ENCODE measurements around the gene KCNE1. TPM values are rescaled to one million over a fixed set of nuclear protein-coding genes. Genes with fewer than 3 reads are reported as not detected.
A peak's percentile ranks its signal among the peaks of the same experiment; 100 is the strongest.

The KCNE1 gene
- total and polyA plus RNA-seq, 4 donors = 0.23 to 6.0 (median 0.81) TPM

DNA sequence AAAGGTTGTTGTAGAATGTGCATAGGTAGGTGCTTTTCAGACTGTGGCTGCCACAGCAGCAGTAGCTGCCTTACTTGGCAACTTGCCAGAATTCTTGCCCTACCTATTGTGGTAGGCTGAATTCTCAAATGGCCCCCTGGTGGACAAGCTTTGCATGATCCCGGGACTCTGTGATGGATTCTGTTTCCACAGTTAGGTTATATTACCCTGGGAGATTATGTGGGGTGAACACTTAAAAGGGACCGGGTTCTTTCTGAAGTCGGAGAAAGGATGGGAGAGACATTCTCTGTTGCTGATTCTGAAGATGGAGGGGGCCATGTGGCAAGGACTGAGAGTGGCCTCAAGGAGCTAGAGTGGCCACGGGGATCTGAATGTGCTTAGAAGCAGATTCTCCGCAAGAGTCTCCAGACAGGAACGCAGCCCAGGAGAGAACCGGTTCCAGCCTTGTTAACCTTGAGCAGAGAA is 32.1 kb upstream of the KCNE1 start:
- 74% methylated on average over 7 of the region's 7 CpGs for whole genome bisulfite sequencing
- Histone ChIP-seq H3K9ac (ENCODE audit: low read depth in 1 of 2, low read length in 2 of 2) (no peak overlapping the region), H3K4me3 (ENCODE audit: low read depth in 1 of 3, low read length in 3 of 3) (no peak overlapping the region), H3K36me3 (ENCODE audit: control insufficient read depth in 4 of 4, insufficient read depth in 3 of 4, low read depth in 1 of 4, low read length in 3 of 4) (no peaks in the 10 kb centered on the region), H3K4me1 (ENCODE audit: control insufficient read depth in 4 of 4, insufficient read depth in 4 of 4, low read length in 3 of 4) (peaks cover 4 to 20% (median 17%) of the 10 kb centered on the region in 4 donors), H3K27me3 (ENCODE audit: control insufficient read depth in 4 of 4, insufficient read depth in 4 of 4, low read length in 3 of 4) (no peaks in the 10 kb centered on the region), H3K9me3 (ENCODE audit: control insufficient read depth in 4 of 4, low read length in 3 of 4) (no peaks in the 10 kb centered on the region), H3K27ac (ENCODE audit: low read depth in 1 of 2, low read length in 2 of 2) (peak overlapping the region; percentile 61 to 63)
- DNase-seq (ENCODE audit: low spot score) = peak; percentile 48
- TF ChIP-seq, protein P1, sequence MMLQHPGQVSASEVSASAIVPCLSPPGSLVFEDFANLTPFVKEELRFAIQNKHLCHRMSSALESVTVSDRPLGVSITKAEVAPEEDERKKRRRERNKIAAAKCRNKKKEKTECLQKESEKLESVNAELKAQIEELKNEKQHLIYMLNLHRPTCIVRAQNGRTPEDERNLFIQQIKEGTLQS (IDR thresholded peaks at IDR 0.05) = no peak
- TF ChIP-seq HNF4A (conservative IDR thresholded peaks at IDR 0.05) = peak; percentile 6 to 30
- peak; percentile 85 to 89 for TF ChIP-seq RAD21 (IDR thresholded peaks at IDR 0.05)
- TF ChIP-seq SP1 (IDR thresholded peaks at IDR 0.05) = peak; percentile 37
- no peak for TF ChIP-seq EGR1 (IDR thresholded peaks at IDR 0.05; ENCODE audit: low read depth in 2 of 2)
- no peak for TF ChIP-seq ZBTB33 (IDR thresholded peaks at IDR 0.05)
- TF ChIP-seq FOXA1 (IDR thresholded peaks at IDR 0.05) = no peak
- TF ChIP-seq, protein P2, sequence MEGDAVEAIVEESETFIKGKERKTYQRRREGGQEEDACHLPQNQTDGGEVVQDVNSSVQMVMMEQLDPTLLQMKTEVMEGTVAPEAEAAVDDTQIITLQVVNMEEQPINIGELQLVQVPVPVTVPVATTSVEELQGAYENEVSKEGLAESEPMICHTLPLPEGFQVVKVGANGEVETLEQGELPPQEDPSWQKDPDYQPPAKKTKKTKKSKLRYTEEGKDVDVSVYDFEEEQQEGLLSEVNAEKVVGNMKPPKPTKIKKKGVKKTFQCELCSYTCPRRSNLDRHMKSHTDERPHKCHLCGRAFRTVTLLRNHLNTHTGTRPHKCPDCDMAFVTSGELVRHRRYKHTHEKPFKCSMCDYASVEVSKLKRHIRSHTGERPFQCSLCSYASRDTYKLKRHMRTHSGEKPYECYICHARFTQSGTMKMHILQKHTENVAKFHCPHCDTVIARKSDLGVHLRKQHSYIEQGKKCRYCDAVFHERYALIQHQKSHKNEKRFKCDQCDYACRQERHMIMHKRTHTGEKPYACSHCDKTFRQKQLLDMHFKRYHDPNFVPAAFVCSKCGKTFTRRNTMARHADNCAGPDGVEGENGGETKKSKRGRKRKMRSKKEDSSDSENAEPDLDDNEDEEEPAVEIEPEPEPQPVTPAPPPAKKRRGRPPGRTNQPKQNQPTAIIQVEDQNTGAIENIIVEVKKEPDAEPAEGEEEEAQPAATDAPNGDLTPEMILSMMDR (IDR thresholded peaks at IDR 0.05; ENCODE audit: low read depth, low read length, missing input control) = peak; percentile 83
- TF ChIP-seq, protein P3, sequence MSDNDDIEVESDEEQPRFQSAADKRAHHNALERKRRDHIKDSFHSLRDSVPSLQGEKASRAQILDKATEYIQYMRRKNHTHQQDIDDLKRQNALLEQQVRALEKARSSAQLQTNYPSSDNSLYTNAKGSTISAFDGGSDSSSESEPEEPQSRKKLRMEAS (IDR thresholded peaks at IDR 0.05) = no peak
- TF ChIP-seq JUND (IDR thresholded peaks at IDR 0.05) = no peak
- no peak for TF ChIP-seq TAF1 (conservative IDR thresholded peaks at IDR 0.05)
- no peak for TF ChIP-seq HNF4G (IDR thresholded peaks at IDR 0.05)
- TF ChIP-seq RXRA (IDR thresholded peaks at IDR 0.05) = peak in 1 of 2 donors; percentile 54
- TF ChIP-seq, protein P4, sequence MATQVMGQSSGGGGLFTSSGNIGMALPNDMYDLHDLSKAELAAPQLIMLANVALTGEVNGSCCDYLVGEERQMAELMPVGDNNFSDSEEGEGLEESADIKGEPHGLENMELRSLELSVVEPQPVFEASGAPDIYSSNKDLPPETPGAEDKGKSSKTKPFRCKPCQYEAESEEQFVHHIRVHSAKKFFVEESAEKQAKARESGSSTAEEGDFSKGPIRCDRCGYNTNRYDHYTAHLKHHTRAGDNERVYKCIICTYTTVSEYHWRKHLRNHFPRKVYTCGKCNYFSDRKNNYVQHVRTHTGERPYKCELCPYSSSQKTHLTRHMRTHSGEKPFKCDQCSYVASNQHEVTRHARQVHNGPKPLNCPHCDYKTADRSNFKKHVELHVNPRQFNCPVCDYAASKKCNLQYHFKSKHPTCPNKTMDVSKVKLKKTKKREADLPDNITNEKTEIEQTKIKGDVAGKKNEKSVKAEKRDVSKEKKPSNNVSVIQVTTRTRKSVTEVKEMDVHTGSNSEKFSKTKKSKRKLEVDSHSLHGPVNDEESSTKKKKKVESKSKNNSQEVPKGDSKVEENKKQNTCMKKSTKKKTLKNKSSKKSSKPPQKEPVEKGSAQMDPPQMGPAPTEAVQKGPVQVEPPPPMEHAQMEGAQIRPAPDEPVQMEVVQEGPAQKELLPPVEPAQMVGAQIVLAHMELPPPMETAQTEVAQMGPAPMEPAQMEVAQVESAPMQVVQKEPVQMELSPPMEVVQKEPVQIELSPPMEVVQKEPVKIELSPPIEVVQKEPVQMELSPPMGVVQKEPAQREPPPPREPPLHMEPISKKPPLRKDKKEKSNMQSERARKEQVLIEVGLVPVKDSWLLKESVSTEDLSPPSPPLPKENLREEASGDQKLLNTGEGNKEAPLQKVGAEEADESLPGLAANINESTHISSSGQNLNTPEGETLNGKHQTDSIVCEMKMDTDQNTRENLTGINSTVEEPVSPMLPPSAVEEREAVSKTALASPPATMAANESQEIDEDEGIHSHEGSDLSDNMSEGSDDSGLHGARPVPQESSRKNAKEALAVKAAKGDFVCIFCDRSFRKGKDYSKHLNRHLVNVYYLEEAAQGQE (IDR thresholded peaks at IDR 0.05) = no peak
- TF ChIP-seq YY1 (IDR thresholded peaks at IDR 0.05) = no peak
- no peak for TF ChIP-seq FOXA2 (IDR thresholded peaks at IDR 0.05)
- TF ChIP-seq NR2F2 (IDR thresholded peaks at IDR 0.05) = no peak
- no peak for TF ChIP-seq GABPA (IDR thresholded peaks at IDR 0.05 in 1 of 2, conservative IDR thresholded peaks at IDR 0.05 in 1 of 2)

Measured in liver (tissue), 9 donors.